HG03159 (cell line): ENCODE data around the gene INTS3.
"Not testable (repeated sequence)": the region's sequence is repeated elsewhere in the genome, so short reads cannot be mapped to it uniquely, and the experiment has no call there.

Experiments
- ATAC-seq: cut with Tn5 transposase; IDR thresholded peaks from one replicate; pipeline ENCODE4 v1.9.1; 2021; ENCODE audit warnings: mild to moderate bottlenecking, moderate library complexity; ENCODE audit not compliant: unreplicated experiment

Gene INTS3

GRCh38 chr1:153705484-153705883 is 22.4 kb upstream of the INTS3 start:
- no peak for ATAC-seq

- ATAC-seq: no peak
Measured at GRCh38 chr1:153711026-153711425, 16.8 kb upstream of the INTS3 start.

- not testable (repeated sequence) for ATAC-seq
Measured at GRCh38 chr1:153716211-153716610, 11.6 kb upstream of the INTS3 start.

DNA sequence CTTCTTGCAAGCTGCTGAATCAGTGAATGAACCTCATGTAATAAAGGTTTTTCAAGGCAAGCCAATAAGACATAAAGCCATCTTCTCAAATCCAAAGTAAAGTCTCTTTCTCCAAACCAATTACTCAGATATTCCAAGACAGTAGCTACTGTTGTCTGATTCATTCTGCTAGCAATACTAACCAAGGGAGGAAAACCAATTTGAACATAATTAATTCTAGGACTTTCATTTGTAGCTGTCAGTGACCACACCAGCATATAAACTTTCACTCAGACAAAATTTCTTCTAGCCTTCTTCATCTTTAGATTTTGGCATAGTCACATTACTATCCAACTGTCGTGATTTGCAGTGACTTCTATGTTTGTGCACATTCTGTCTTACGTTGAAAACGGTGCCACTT is 10.5 kb upstream of the INTS3 start:
- ATAC-seq: no peak

GRCh38 chr1:153723687-153724086 is 4.2 kb upstream of the INTS3 start:
- ATAC-seq: no peak

- not testable (repeated sequence) for ATAC-seq
Measured at GRCh38 chr1:153724634-153725033, 3.2 kb upstream of the INTS3 start.

GRCh38 chr1:153728305-153729066 is 636 bp downstream of the INTS3 start:
- no peak for ATAC-seq

DNA sequence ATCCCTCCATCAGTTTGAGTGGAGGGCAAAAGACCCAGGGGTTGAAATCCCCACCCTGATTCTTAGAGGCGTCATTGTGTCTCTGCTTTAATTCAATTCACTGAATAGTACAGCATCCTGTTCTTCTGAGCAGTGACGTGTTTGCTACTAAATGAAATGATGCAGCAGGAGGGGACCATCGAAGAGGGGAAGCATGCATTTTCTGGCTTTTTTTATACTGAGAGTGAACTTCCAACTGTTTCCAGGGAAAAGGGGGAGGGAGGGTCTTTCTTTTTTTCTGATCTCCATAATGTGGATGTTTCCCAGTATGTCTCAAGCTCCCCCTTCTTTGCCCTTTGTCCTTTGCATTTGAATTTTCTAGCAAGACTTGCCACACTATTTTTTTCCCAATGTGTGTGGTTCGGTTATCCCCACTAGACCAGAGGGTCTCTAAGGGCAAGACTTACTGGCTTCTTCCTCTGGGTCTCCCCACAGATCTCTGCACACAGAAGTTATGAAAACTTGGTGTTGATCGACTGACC is 2.7 kb downstream of the INTS3 start:
- no peak for ATAC-seq

- no peak for ATAC-seq
Measured at GRCh38 chr1:153733970-153734369, 6.1 kb downstream of the INTS3 start.

GRCh38 chr1:153734396-153735089 is 6.7 kb downstream of the INTS3 start:
- no peak for ATAC-seq

GRCh38 chr1:153735090-153735420 is 7.2 kb downstream of the INTS3 start:
- no peak for ATAC-seq

- ATAC-seq: no peak
Measured at GRCh38 chr1:153741986-153742385, 14.1 kb downstream of the INTS3 start.

DNA sequence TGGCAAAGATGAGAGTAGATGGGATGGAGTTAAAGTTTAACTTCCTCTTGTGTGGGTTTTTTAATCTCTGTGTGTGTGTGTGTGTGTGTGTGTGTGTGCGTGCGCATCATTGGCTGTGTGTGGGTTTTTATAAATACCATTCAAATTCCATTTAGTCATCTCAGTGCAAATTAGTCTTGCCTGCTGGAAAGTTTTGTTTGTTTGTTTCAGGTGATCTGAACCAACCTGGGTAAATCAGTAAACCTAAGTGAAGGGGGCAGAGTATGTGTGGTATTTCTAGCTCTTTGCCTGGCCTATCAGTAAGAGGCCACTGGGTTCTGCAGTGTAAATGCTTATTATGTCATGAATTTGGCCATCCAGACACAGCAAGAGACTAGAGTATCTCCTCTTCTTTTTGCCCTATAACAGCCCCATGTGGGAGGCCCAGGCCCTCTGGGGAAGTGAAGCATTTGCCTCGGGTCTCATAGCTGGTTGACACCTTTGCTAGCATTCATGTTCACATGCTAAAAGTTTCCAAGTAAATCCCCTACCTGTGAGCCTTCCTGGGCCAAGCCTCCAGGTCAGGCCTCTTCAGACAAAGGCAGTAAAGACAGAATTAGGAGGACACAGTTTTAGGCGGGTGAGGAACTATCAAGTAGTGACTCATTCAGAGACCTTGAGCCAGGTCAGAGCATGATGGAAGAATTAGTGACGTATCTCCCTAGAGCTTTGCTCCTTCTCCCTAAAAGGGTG is 14.7 kb downstream of the INTS3 start:
- peak; percentile 74 for ATAC-seq

- no peak for ATAC-seq
Measured at GRCh38 chr1:153745417-153745816, 17.6 kb downstream of the INTS3 start.

DNA sequence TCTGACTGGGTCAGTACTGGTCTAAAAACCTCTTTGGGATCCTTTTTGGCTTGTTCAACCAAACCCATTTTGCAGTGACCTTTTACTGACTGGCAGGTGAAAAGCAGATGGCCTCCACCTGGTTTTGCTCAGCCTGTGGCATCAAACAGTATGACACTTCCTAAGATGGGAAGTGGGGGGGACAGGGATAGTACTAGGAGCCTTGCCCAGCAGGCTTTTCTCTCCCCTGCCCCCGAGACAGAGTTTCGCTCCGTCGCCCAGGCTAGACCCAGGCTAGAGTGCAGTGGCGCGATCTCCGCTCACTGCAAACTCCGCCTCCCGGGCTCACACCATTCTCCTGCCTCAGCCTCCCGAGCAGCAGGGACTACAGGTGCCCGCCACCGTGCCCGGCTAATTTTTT is 18.3 kb downstream of the INTS3 start:
- ATAC-seq: no peak

DNA sequence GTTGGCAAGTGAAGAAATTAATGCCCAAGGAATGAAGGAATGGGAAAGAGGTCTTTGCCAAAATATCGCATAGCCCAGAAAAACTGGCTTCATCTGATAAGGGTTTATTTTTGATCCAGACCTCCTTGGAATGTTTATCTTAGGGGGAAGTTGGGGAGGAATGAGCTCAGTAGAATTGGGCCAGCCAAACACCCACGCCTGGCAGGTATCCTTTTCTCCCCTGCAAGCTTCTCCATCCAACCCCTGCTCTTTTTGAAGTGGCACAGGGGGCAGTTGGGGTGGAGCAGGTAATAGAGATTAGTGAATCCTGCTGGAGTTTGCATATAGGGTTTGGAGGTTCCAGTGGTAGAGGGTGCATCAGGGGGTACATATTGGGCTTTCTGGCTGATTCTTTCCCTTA is 21.1 kb downstream of the INTS3 start:
- no peak for ATAC-seq

- no peak for ATAC-seq
Measured at GRCh38 chr1:153749408-153750005, 21.7 kb downstream of the INTS3 start.

GRCh38 chr1:153750026-153750995 is 22.5 kb downstream of the INTS3 start:
- no peak for ATAC-seq

GRCh38 chr1:153752072-153752471 is 24.2 kb downstream of the INTS3 start:
- ATAC-seq: no peak

DNA sequence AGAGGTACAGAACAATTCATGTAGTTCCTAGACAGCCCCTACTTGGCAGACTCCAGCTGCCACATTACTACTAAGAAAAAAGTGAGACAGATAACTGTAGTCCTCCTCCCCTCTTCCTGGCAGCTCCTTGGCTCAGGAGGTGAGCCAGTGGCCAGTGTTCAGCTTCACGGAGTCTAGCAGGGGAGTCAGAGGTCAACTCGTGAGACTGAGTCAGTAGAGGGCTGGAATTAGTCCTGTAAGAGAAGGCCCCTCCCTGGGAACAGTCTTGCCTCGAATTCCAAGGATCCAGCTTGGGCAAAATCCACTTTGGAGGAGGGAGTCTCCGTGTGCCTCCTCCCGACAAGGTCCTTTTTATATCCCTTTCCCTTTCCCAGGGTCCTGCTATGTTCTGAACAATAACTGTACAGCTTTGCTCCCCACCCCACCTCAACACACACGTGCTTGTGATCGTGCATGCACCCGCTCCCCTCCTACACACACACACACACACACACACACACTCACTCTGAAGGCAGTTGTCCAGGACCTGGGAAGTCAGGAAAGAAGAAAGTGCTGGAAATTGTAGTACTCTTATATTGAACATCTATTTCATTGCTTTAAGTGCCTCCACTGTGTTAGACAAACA is 24.8 kb downstream of the INTS3 start:
- ATAC-seq: no peak
